Measurements from ENCODE around the gene LRRC43.

DNA sequence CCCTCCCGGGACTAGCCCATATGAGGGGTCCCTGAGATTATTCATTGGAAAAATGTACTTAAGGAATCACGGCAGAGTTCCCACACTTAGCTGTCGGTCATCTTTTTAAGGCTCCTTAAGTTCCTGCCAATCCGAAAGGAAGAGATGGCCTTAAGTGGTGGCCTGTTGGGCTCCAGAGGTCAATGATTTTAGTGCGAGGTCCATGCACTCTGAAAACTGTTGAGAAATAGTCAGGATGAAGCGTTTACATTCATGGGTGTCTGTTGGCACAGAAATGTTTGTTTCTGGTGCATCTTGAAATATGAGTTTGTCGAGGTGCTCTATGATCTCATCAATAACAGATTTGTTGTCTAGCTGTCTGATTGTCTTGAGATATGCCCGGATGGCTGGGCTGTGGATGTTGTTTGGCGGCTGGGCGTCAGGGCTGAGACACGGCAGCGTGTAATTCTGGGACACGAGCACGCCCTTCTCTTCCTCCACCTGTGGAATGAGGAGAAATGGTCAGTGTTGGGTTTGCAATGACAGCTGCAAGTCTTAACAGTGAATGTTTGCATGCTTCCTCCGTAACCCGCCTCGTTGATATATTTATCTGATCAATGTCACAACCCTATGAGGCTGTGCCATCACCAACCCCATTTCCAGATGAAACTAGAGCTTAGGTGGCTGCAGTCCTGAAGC, 10.5 kb upstream of the LRRC43 start:
- no peak for TF ChIP-seq CTCF (conservative IDR thresholded peaks at IDR 0.05; ENCODE audit: low read depth, low read length)
- TF ChIP-seq POLR2A (IDR thresholded peaks at IDR 0.05; ENCODE audit: low read depth, low read length): no peak
- TF ChIP-seq BHLHE40 (IDR thresholded peaks at IDR 0.05; ENCODE audit: low read depth, low read length): no peak
- no peak for TF ChIP-seq MAZ (IDR thresholded peaks at IDR 0.05; ENCODE audit: borderline replicate concordance, low read depth, low read length)
- TF ChIP-seq MXI1 (IDR thresholded peaks at IDR 0.05; ENCODE audit: borderline replicate concordance, low read depth, low read length): no peak
- TF ChIP-seq USF2 (IDR thresholded peaks at IDR 0.05; ENCODE audit: low read depth, low read length): no peak
- TF ChIP-seq SMC3 (IDR thresholded peaks at IDR 0.05; ENCODE audit: low read depth, low read length): no peak

Measured in IMR-90 (cell line).